Measurements from ENCODE around the gene CPEB4. TPM values are rescaled to one million over a fixed set of nuclear protein-coding genes. Genes with fewer than 3 reads are reported as not detected.

Gene CPEB4
- total and polyA plus RNA-seq, 2 of the 4 experiments (the other 2 are of a cell fraction): 7.8 to 22.6 TPM

GRCh38 chr5:173880306-173880985 lies 7.7 kb upstream of the CPEB4 start:
- no peak overlapping the region for H2AK9ac ChIP-seq (replicated peaks; ENCODE audit: low read depth, low read length, poor library complexity)
- H2BK5ac ChIP-seq (ENCODE audit: low read depth, low read length, poor library complexity, severe bottlenecking): peak overlapping the region; percentile 64
- H2BK120ac ChIP-seq (ENCODE audit: low read depth, low read length): peak overlapping the region; percentile 27; the same call in 1 of the 2 replicates
- no peak overlapping the region for H4K5ac ChIP-seq (ENCODE audit: low read depth, low read length)
- H3K9me1 ChIP-seq (ENCODE audit: insufficient read depth, low read length): peaks cover 5% of the 10 kb centered on the region; the same call in 1 of the 2 replicates
- H2AK5ac ChIP-seq (ENCODE audit: low read depth, low read length): peak overlapping the region; percentile 41
- H3K36me3 ChIP-seq (ENCODE audit: control insufficient read depth, insufficient read depth, low read length): no peaks in the 10 kb centered on the region
- peak overlapping the region in 1 of 2 experiments; percentile 1; a peak in 1 of 4 replicates for H4K8ac ChIP-seq (ENCODE audit: low read depth in 2 of 2, low read length in 2 of 2)
- POLR2A ChIA-PET (ENCODE audit: unreplicated experiment): interaction anchor here (0.7 kb wide), 1 partner anchor 62 kb away, joined by 10 read pairs; no protein-coding TSS in a partner anchor
- H3K4ac ChIP-seq (ENCODE audit: low read depth, low read length): peak overlapping the region; percentile 5; the same call in 1 of the 2 replicates
- H3K27ac ChIP-seq (ENCODE audit: insufficient read depth, low read length): 0 out of 2 replicates have a peak overlapping the region, but pooled peaks have one; percentile 15
- H4K20me1 ChIP-seq (ENCODE audit: insufficient read depth, low read length): no peaks in the 10 kb centered on the region
- peaks cover 5% of the 10 kb centered on the region; the same call in 1 of the 2 replicates for H3K4me1 ChIP-seq (ENCODE audit: control insufficient read depth, insufficient read depth, low read length)
- H2BK15ac ChIP-seq (ENCODE audit: low read depth, low read length): no peak overlapping the region
- H3K27me3 ChIP-seq (ENCODE audit: control insufficient read depth, insufficient read depth, low read length): no peaks in the 10 kb centered on the region
- H3K4me3 ChIP-seq (ENCODE audit: insufficient read depth, low read depth, low read length): no peak overlapping the region
- BruUV-seq (replicated peaks): no TSS peak
- CTCF ChIA-PET: interaction anchor here (0.6 kb wide), 1 partner anchor 244 kb away, joined by 3 read pairs; no protein-coding TSS in a partner anchor
- TF ChIP-seq RAD21 (IDR thresholded peaks at IDR 0.05; ENCODE audit: low read length) (no peak), NFE2L2 (IDR thresholded peaks at IDR 0.05; ENCODE audit: low read depth, low read length) (no peak), SMC3 (IDR thresholded peaks at IDR 0.05; ENCODE audit: low read depth, low read length) (0 out of 2 replicates have a peak, but pooled peaks have one; percentile 11), MXI1 (IDR thresholded peaks at IDR 0.05; ENCODE audit: borderline replicate concordance, low read depth, low read length) (no peak), FOS (IDR thresholded peaks at IDR 0.05; ENCODE audit: low read depth, low read length) (peak; percentile 51), MAFK (IDR thresholded peaks at IDR 0.05; ENCODE audit: low read depth, low read length) (no peak), BHLHE40 (IDR thresholded peaks at IDR 0.05; ENCODE audit: low read depth, low read length) (0 out of 2 replicates have a peak, but pooled peaks have one; percentile 25), CEBPB (IDR thresholded peaks at IDR 0.05; ENCODE audit: low read depth, low read length) (peak; percentile 81)
- no peak overlapping the region for H3K9ac ChIP-seq (ENCODE audit: low read depth, low read length)
- H2BK20ac ChIP-seq (ENCODE audit: low read depth, low read length): 0 out of 2 replicates have a peak overlapping the region, but pooled peaks have one; percentile 18
- no peak overlapping the region for H3K4me2 ChIP-seq (ENCODE audit: low read depth, low read length)
- intact Hi-C loops (cut with micrococcal nuclease): no loop called here
- H3K18ac ChIP-seq (ENCODE audit: low read depth, low read length): peak overlapping the region; percentile 21; the same call in 1 of the 2 replicates
- H3K23ac ChIP-seq (ENCODE audit: low read depth, low read length): peak overlapping the region; percentile 19; the same call in 1 of the 2 replicates
- no peaks in the 10 kb centered on the region for H3K79me1 ChIP-seq (ENCODE audit: low read depth in 1 of 2, low read length in 2 of 2)
- WGBS, 2 experiments (ENCODE audit: extremely low coverage in 2 of 2, insufficient read length in 1 of 2): no CpG with 5 or more reads among the region's 5 CpGs
- in situ Hi-C loops (cut with MboI; ENCODE audit: low sequenced_read_pairs): no loop called here
- peak; percentile 96 for DNase-seq
- peak; percentile 93 for ATAC-seq (ENCODE audit: low read depth)
- dilution Hi-C loops (cut with HindIII; ENCODE audit: low sequenced_read_pairs, unreplicated experiment): no loop called here
- no peak overlapping the region for H4K91ac ChIP-seq (ENCODE audit: insufficient read depth, low read depth, low read length)
- no peak overlapping the region for H3K56ac ChIP-seq (ENCODE audit: extremely low read depth, insufficient read depth, low read length)
- no peak overlapping the region for H2AFZ ChIP-seq (replicated peaks; ENCODE audit: low read length, poor library complexity)
- no peaks in the 10 kb centered on the region for H3K9me3 ChIP-seq (ENCODE audit: control insufficient read depth, insufficient read depth, low read length)
- 0 out of 2 replicates have a peak overlapping the region, but pooled peaks have one; percentile 16 for H3K14ac ChIP-seq (replicated peaks; ENCODE audit: low read depth, low read length)

Data from IMR-90 (cell line).